H1 (cell line): Measurements from ENCODE around the gene CIITA. TPM values are rescaled to one million over a fixed set of nuclear protein-coding genes. Genes with fewer than 3 reads are reported as not detected.

ENCODE experiments used
- ATF2 ChIP-seq: IDR thresholded peaks from 2 replicates; pipeline ENCODE4 v1.6.1; 2012; ENCODE audit warnings: low read length, inconsistent platforms
- BRCA1 ChIP-seq: IDR thresholded peaks from 2 replicates; pipeline ENCODE4 v1.6.1; 2012; ENCODE audit warnings: low read depth, low read length, improper control_type of control experiment
- E2F6 ChIP-seq: IDR thresholded peaks from 2 replicates; pipeline ENCODE4 v1.6.1; 2012; ENCODE audit warnings: inconsistent platforms
- EGR1 ChIP-seq: IDR thresholded peaks from 2 replicates; pipeline ENCODE4 v1.6.1; 2011; ENCODE audit warnings: low read depth, low read length, borderline replicate concordance
- MAFK ChIP-seq: IDR thresholded peaks from 2 replicates; pipeline ENCODE4 v1.6.1; 2012; ENCODE audit warnings: low read depth, mild to moderate bottlenecking, improper control_type of control experiment, low read length
- polyA plus RNA-seq, 7 experiments: library from polyadenylated mRNA; depleted of rRNA in 3 of 7; stranded (reverse) in 5 of 7; unstranded in 2 of 7; fragments of >200 nt in 5 of 7; fragments of 200-250 nt in 2 of 7; gene quantifications; 1 replicate in 5 of 7; 2 replicates in 1 of 7; 4 replicates in 1 of 7; pipeline versions ENCODE4 v1.2.1 to v1.2.3, GENCODE V29; 2011 to 2013; ENCODE audit warnings: missing spikeins in 2 of 7, mixed read lengths in 2 of 7
- total RNA-seq: library from RNA; stranded (reverse); fragmentation: NEBNext Ultra II Directional; extraction: Animal tissue kit (Norgen Biotek cat#: 25700); gene quantifications from 2 replicates; pipeline ENCODE4 v1.2.1, GENCODE V29; 2021

Gene CIITA
- total and polyA plus RNA-seq, 2 of the 8 experiments (the other 6 are each of a cell fraction or from before 2014, with no cell fraction given) = 0.07 to 0.17 TPM

GRCh38 chr16:10838621-10839278, 38.3 kb upstream of the CIITA start (continued):
- TF ChIP-seq ATF2 (no peak), EGR1 (no peak), MAFK (no peak), E2F6 (no peak), BRCA1 (no peak)
- TF ChIP-seq, all 59 proteins: peak for 0
